Astrocyte of the cerebellum (primary cell): Measurements from ENCODE around the gene IL1RN.

Source experiments
- DNase-seq: peaks from one replicate; pipeline ENCODE4 v3.0.0-alpha.2; 2011; ENCODE audit warnings: low read depth
- H3K4me3 ChIP-seq: 2 replicates; pipeline ENCODE4 v1.5.1; 2011; ENCODE audit warnings: mild to moderate bottlenecking, low read depth, low read length, moderate library complexity
- in situ Hi-C: cut with HindIII; loops from 2 replicates; pipeline ENCODE4 v1.10.0; 2017; ENCODE audit warnings: low sequenced_read_pairs
- TF ChIP-seq, protein P1 (sequence below): IDR thresholded peaks from 2 replicates; pipeline ENCODE4 v1.5.1; 2012; ENCODE audit warnings: low read length, low read depth, moderate library complexity, mild to moderate bottlenecking; ENCODE audit errors: missing control alignments

The IL1RN gene

DNA sequence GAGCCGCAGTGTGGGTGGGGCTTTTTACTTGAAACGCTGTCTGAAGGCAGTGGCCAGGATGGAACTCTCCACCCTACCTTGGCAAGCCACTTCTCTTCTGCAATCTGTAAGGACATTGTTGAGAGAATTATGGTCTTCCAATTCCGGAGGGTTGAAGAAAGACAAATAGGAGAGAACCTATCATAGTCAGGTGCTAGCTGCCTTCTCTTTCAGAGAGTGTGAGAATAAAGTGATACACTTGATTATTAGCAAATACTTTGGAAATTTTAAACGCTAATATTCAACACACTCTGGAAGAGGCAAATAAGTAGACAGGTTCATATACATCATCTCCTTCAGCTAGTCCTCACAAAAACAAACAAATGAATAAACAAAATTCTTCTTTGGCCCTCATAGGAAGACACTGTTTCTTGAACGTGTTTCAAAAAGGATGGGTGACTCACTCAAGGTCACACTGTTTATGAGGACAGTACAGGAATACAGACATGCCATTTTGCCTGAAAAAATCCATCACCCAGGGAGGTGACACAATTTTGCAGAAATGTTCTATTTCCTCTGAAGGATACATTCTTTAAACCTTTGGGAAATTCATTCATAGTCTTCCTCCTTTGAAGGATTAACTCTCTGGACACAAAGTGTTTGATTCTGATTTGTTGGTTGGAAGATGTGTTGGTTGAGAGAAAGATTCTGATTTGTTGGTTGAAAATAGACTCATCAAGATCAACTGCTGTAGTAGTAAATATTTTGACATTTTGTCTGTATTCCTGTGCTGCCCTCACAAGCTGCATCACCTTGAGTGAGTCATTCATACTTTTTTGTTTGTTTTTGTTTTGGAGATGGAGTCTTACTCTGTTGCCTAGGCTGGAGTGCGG lies 2.2 kb upstream of the IL1RN start:
- TF ChIP-seq, protein P1, sequence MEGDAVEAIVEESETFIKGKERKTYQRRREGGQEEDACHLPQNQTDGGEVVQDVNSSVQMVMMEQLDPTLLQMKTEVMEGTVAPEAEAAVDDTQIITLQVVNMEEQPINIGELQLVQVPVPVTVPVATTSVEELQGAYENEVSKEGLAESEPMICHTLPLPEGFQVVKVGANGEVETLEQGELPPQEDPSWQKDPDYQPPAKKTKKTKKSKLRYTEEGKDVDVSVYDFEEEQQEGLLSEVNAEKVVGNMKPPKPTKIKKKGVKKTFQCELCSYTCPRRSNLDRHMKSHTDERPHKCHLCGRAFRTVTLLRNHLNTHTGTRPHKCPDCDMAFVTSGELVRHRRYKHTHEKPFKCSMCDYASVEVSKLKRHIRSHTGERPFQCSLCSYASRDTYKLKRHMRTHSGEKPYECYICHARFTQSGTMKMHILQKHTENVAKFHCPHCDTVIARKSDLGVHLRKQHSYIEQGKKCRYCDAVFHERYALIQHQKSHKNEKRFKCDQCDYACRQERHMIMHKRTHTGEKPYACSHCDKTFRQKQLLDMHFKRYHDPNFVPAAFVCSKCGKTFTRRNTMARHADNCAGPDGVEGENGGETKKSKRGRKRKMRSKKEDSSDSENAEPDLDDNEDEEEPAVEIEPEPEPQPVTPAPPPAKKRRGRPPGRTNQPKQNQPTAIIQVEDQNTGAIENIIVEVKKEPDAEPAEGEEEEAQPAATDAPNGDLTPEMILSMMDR = no peak
- in situ Hi-C loops = no loop called here
- no peak overlapping the region for H3K4me3 ChIP-seq
- no peak for DNase-seq

DNA sequence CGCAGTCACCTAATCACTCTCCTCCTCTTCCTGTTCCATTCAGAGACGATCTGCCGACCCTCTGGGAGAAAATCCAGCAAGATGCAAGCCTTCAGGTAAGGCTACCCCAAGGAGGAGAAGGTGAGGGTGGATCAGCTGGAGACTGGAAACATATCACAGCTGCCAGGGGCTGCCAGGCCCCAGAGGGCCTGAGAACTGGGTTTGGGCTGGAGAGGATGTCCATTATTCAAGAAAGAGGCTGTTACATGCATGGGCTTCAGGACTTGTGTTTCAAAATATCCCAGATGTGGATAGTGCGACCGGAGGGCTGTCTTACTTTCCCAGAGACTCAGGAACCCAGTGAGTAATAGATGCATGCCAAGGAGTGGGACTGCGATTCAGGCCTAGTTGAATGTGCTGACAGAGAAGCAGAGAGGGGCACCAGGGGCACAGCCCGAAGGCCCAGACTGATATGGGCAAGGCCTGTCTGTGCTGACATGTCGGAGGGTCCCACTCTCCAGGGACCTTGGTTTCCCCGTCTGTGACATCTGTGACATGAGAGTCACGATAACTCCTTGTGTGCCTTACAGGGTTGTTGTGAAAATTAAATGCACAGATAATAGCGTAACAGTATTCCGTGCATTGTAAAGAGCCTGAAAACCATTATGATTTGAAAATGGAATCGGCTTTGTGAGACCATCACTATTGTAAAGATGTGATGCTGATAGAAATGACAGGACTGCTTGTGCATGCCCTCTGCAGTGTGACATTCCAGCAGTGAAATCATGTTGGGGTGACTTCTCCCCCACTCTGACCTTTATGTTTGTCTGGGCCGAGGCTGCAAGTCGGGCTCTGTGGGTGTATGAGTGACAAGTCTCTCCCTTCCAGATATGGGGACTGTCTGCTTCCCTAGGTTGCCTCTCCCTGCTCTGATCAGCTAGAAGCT lies 510 bp downstream of the IL1RN start:
- DNase-seq = no peak
- in situ Hi-C loops = no loop called here
- TF ChIP-seq, protein P1 = no peak
- H3K4me3 ChIP-seq = no peak overlapping the region

- in situ Hi-C loops = no loop called here
- TF ChIP-seq, protein P1 = no peak
- no peak for DNase-seq
- no peak overlapping the region for H3K4me3 ChIP-seq
Measured at GRCh38 chr2:113129519-113130078, 2.2 kb downstream of the IL1RN start.

DNA sequence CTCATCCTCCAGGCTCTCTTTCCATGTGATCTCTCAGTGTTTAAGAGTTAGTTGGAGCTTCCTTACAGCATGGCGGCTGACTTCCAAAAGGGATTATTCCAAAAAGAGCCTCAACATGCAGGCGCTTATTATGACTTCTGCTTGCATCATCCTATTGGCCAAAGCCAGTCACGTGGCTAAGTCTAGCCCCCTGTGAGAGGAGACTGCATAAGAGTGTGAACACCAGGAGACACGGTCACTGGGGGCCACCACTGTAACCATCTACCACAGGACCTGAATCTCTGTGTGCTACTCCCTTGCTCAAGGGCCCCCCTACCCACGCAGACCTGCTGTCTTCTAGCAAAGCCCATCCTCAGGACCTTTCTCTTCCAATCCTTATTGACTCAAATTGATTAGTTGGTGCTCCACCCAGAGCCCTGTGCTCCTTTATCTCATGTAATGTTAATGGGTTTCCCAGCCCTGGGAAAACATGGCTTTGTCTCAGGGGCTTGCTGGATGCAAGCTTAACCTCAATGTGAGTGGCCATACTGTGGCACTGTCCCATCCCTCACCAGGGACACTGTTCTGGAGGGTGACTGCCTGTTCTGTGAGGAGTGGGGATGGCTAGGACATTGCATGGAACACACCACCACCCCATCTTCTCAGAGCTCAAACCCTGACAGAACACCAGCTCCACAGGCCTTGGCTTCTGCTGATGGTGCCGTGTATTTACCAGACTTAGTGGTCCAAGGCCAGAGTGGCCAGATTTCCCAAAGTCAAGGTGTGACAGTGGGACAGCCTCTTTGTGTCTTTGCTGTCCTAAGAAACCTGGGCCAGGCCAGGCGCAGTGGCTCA lies 4.2 kb downstream of the IL1RN start:
- in situ Hi-C loops = no loop called here
- no peak overlapping the region for H3K4me3 ChIP-seq
- no peak for DNase-seq
- TF ChIP-seq, protein P1 = no peak

- H3K4me3 ChIP-seq = no peak overlapping the region
- TF ChIP-seq, protein P1 = no peak
- no peak for DNase-seq
- in situ Hi-C loops = no loop called here
Measured at GRCh38 chr2:113132414-113133021, 5.1 kb downstream of the IL1RN start.
